WI38 (cell line): Measurements from ENCODE around the gene FBXO31.

ENCODE experiments used
- H3K4me3 ChIP-seq: 2 replicates; pipeline ENCODE4 v1.5.1; 2011; ENCODE audit warnings: low read depth, mild to moderate bottlenecking, control low read depth, low read length
- TF ChIP-seq, protein P1 (sequence below): IDR thresholded peaks from 2 replicates; pipeline ENCODE4 v1.5.1; 2012; ENCODE audit warnings: low read depth, mild to moderate bottlenecking, control low read depth, low read length

The FBXO31 gene

GRCh38 chr16:87410530-87410929, 27.0 kb upstream of the FBXO31 start:
- no peak overlapping the region for H3K4me3 ChIP-seq
- TF ChIP-seq, protein P1, sequence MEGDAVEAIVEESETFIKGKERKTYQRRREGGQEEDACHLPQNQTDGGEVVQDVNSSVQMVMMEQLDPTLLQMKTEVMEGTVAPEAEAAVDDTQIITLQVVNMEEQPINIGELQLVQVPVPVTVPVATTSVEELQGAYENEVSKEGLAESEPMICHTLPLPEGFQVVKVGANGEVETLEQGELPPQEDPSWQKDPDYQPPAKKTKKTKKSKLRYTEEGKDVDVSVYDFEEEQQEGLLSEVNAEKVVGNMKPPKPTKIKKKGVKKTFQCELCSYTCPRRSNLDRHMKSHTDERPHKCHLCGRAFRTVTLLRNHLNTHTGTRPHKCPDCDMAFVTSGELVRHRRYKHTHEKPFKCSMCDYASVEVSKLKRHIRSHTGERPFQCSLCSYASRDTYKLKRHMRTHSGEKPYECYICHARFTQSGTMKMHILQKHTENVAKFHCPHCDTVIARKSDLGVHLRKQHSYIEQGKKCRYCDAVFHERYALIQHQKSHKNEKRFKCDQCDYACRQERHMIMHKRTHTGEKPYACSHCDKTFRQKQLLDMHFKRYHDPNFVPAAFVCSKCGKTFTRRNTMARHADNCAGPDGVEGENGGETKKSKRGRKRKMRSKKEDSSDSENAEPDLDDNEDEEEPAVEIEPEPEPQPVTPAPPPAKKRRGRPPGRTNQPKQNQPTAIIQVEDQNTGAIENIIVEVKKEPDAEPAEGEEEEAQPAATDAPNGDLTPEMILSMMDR: no peak

DNA sequence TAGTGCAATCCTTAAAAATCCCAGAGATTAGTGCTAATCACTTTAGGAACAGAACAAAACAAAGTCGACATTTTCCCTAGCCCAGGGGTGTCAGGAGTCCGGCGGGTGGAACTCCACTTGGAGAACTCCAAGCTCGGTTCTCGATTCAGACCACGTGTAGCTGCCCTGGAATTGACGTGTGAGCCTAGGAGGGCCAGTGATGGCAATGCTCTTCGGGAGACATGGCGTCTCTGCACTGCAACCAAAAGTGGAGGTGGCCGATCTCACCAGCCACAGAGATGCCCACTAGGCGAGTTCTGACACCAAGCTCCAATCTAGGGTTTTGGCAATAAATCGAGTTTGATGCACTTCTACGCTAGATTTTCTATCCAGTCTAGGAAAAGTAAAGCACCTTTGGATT, 26.2 kb upstream of the FBXO31 start:
- TF ChIP-seq, protein P1: no peak

GRCh38 chr16:87409153-87409552, 25.6 kb upstream of the FBXO31 start:
- no peak overlapping the region for H3K4me3 ChIP-seq
- TF ChIP-seq, protein P1: no peak

More for the DNA sequence above, 26.2 kb upstream of the FBXO31 start:
- no peak overlapping the region for H3K4me3 ChIP-seq

- TF ChIP-seq, protein P1: no peak
- no peak overlapping the region for H3K4me3 ChIP-seq
These were observed 24.0 kb upstream of the FBXO31 start for GRCh38 chr16:87407511-87408112.

GRCh38 chr16:87406495-87407088, 23.0 kb upstream of the FBXO31 start:
- no peak overlapping the region for H3K4me3 ChIP-seq
- TF ChIP-seq, protein P1: no peak

DNA sequence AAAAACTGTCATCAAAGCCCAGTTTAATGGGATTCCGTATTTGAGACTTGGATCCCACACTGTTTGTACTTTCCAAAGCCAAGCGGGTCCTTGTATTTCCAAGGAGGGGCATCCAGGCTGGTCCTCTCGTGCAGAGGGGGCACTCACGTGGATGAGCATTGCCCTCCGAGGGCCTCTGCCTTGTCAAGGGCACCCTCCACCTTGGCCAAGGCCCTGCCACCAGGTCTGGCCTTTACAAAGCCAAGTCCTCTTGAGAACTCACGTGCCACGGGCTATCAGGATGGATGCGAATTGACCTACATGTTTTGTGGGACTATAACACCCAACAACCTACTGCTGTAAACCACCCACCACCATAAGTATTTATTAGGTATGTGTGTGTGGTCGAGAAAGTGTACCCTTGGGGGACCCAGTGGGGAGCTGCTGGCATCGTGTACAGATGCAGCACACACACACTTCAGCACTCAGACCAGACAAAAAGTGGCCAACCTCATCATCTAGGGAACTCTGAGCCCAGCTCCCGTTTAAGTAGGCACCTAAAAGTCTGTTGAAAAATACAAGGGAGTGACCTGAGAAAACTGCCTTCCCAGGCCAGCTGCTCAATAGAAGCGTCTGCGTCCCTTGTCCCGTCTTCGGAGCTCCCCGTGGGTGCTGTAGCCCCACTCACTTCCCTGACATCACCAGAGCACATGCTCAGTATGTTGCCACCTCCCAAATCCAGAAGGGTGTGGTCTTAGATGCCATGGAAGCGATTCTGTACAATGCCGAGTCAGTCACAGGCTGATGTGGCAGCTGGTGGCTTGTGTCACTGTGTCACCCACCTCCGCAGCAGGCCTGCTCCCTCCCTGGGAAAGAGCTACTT, 21.4 kb upstream of the FBXO31 start:
- TF ChIP-seq, protein P1: no peak
- no peak overlapping the region for H3K4me3 ChIP-seq

DNA sequence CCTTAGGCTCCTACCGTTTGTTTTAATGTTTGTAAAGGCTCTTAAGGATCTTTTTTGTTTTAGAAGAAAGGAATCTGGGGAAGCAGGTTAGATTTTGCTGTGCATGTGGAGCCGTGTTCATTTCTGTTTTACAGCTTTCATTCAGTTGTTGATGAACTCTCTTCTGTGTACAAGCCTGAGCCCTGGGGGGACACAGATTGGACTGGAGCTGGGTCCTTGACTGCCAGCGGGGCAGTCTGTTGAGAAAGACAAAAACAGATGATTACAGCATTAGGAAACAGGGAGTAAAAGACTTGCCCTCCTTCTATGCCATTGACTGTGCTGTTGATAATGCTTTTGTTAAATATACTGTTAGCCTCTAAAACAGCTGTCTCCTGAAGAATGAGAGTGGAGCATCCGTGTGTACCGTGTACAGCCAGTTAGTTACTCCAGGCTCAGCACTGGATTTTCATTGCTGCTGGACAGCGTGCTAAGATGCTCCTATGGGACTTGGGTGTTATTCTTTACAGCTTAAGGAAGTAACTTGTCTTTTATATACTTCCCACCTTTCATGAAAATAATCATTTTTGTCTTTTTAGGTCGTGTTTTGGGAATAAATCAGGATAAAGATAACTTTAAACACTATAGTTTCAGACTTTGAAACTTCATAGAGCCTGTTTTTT, 11.7 kb upstream of the FBXO31 start:
- TF ChIP-seq, protein P1: no peak
- H3K4me3 ChIP-seq: no peak overlapping the region
